ENCODE results near the gene RACK1.
"Not testable (repeated sequence)": the region's sequence is repeated elsewhere in the genome, so short reads cannot be mapped to it uniquely, and the experiment has no call there.

RACK1 gene

DNA sequence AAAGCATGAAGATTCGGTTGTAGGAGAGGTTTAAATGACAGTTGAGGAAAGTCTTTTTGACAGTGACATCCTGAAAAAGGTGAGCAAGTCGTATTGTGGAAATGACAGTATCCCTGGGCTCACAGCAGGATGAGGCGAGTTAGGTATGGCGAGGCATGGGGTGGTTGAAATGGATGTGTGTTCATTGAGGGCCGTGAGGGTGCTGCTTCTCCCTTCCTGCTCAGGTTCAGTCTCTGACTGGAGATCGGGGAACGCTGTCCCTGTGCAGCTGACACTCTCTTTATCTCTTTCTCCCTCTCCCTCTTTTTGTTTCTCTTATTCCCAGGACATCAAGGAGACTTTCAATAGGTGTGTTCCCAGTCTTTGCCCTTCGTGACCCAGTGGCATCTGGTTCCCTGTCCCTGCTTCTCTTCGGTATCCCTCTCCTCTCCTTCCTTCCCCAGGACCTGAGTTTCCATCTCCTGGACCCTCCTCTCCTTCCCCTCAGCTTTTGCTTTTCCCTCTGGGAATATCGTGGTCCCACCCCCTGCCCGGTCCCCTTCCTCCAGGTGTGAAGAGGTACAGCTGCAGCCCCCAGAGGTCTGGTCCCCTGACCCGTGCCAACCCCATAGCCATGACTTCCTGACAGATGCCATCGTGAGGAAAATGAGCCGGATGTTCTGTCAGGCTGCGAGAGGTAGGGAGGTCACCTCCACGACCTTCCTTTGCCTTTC lies 10.5 kb downstream of the RACK1 start:
- DNase-seq, result no peak

DNA sequence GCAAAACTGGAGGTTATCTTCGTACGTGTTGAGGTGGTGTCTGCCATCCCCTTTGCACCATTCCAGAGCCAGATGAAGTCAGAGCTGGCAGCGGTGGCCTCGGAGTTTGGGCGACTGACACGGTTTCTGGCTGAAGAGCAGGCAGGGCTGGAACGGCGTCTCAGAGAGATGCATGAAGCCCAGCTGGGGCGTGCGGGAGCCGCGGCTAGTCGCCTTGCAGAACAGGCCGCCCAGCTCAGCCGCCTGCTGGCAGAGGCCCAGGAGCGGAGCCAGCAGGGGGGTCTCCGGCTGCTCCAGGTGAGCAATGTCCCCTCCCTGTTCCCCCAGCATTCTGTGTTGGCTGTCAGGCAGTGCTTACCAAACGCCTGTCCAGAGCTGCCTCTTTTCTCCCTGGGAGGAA lies 11.1 kb downstream of the RACK1 start:
- no peak for DNase-seq

DNA sequence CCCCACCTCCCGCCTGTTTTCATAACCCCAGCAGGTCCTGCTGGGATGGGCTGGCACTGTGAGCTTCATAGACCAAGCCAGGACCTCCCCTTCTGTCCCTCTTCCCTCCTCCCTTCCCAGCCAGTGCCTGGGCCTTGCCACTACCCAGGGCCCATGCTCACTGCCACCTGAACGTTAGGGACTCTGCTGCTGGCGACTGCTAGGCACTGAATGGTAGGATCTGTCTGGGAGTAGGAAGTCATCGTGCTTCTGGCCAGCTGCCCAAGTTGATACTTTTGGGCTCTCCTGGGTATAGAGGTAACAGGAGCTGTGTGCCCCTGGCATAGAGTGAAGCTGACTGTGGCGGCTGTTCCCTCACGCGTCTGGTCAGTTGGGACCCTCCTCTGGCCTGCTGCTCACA lies 12.3 kb downstream of the RACK1 start:
- DNase-seq, result no peak

DNA sequence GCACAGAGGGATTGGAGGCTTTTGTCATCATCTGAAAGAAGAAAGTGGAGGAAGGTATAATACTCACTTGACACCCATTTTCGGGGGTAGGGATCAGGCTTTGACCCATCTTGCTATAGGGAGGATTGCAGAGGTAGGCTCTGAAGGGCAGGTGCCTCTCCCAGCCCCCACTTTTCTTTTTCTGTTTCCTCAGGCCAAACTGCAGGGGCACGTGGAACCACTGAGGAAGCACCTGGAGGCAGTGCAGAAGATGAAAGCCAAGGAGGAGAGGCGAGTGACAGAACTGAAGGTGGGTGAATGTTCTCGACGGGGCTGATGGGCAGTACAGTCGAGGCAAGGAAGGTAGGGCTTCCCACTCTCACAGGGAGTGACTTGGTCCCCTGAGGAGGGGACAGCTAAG lies 13.2 kb downstream of the RACK1 start:
- no peak for DNase-seq

GRCh38 chr5:181229996-181230395 lies 13.7 kb downstream of the RACK1 start:
- no peak for DNase-seq

DNA sequence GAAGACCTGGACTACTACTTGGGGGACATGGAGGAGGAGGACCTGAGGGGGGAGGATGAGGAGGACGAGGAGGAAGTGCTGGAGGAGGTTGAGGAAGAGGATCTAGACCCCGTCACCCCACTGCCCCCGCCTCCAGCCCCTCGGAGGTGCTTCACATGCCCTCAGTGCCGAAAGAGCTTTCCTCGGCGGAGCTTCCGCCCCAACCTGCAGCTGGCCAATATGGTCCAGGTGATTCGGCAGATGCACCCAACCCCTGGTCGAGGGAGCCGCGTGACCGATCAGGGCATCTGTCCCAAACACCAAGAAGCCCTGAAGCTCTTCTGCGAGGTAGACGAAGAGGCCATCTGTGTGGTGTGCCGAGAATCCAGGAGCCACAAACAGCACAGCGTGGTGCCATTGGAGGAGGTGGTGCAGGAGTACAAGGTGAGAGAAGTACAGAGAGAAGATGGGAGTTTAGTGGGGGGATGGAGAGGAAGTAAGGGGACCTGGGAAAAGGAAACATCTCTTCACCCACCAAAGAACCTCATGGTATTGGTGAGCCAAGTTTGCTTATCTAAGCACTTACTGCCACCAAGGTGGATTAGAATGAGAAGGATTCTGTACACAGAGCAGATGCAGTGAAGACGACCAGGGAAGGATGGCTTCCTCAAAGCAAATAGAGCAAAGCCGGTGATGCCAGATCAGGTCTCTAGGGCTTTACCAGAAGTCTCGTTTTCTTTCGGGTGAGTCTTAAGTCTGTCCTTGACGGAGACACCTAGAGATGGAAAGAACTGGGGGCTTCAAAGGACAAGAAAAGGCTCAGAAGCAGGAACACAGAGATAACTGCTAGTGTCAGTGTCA lies 19.1 kb downstream of the RACK1 start:
- DNase-seq, result no peak

DNA sequence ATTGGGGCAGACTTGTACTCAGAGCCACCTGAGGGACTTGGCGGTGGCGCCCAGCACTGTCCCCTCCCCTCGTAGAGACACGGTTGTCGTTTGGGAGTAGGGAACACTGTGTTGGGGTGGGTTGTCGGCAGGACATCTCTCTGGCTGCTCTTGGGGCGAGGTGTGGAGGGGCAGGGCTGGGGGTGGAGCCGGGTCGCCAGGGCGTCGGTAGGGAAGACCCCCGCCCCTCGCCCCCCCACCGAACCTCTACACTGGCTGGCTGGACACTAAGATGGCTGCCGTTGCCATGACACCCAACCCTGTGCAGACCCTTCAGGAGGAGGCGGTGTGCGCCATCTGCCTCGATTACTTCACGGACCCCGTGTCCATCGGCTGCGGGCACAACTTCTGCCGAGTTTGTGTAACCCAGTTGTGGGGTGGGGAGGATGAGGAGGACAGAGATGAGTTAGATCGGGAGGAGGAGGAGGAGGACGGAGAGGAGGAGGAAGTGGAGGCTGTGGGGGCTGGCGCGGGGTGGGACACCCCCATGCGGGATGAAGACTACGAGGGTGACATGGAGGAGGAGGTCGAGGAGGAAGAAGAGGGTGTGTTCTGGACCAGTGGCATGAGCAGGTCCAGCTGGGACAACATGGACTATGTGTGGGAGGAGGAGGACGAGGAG lies 19.8 kb downstream of the RACK1 start:
- peak; percentile 39 for DNase-seq

GRCh38 chr5:181223058-181223728 lies 20.5 kb downstream of the RACK1 start, which contains the start of gene TRIM41:
TRIM41 (plus strand) TSS chr5:181223281; CDS start chr5:181224000, 719 bp downstream.
- DNase-seq, result peak; percentile 99

GRCh38 chr5:181222630-181223057 lies 21.1 kb downstream of the RACK1 start:
- no peak for DNase-seq

DNA sequence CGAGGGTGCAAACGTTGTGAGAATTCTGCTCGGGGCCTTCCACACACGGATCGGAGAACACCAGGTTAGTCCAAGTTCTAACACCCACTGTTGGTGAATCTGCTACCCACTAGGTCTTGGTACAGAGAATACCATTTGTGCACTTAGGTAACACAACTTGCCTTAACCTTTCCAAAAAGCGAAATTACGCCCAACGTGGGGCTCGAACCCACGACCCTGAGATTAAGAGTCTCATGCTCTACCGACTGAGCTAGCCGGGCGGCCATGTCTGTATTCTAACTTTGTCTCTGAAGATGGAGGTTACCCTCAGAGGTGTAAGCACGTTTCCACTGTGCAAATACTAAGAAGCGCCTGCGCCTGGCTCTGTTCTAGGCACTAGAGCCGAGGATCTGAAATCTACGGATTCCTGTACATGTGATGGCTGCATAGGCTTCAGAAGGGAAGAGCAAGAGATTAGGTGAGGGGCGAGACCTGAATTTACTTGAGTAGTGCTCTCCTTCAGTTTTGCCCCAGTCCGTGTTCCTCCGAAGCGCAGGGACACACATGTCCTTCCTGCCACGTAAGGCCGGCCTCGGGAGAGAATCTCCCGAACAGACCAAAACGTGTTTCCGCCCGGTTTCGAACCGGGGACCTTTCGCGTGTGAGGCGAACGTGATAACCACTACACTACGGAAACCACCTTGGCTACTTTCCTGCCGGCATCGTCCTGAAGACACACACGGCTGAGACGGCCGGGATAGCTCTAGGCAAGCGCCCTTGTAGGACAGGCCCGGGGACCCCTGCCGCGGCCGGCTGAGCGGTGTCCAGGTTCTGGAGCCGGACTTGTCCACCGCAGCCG lies 21.7 kb downstream of the RACK1 start:
- DNase-seq, result peak; percentile 95

GRCh38 chr5:181221105-181221791 lies 22.5 kb downstream of the RACK1 start:
- peak; percentile 52 for DNase-seq

GRCh38 chr5:181220178-181220515 lies 23.6 kb downstream of the RACK1 start:
- no peak for DNase-seq

- DNase-seq, result no peak
Measured at GRCh38 chr5:181219262-181220177, 24.2 kb downstream of the RACK1 start.

DNA sequence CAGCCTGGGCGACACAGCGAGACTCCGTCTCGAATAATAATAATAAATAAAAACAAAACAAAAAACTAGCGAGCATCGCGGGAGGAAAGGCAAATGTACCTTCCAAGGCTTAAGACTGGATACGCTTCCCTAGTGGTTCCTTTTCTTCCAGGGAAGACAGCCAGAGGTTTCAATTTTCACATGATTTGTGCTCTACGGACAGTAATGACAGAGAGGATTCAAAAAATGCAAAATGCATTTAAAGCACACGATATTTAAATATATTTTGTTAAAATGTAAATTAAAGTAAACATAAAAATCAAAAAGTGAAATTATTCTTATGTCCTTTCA lies 24.9 kb downstream of the RACK1 start:
- no peak for DNase-seq

DNA sequence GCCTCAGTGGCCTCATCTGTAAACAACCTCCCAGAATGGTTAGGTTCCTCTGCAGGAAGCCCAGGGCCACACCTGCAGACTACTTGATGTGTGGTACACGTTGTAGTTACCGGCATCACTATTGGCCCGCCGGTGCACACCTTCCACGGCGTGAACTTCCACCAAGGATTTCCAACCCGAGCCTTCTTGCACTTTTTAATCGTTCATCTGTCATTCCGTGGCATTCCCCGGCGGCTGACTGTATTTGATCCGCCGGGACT lies 26.0 kb downstream of the RACK1 start:
- DNase-seq, result peak; percentile 37

DNA sequence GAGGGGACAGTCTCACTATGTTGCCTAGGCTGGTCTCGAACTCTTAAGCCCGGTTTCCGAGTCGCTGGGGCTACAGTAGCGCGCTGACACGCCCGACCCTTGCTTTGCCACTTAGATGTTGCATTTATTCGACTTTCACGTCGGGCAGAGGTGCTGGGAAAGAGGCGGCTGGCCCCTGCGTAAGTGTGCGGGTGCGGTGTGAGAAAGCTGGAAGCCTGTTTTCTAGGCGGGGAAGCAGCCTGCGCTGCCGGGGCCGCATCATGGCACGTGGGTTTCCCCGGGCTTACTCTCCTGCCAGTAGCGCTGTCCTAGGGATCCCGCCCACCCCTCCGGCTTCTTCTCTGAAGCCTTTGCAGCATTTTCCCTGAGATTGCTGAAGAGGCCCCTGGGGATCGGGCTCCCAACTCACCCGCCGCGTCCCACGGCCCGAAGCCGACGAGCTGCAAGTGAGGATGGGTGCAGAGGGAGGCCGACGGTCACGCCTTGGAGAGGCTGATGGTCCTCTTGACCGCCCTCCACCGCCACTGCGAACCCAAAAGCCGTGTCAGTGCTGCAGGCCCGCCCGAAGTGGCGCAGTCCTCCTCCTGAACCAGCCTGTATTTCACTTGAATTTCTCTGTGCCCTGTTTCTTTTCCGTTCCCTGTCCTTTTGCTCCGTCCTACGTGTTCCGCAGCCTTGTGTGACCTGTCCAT lies 26.4 kb downstream of the RACK1 start:
- peak; percentile 52 for DNase-seq

- DNase-seq, result no peak
Measured at GRCh38 chr5:181215997-181216989, 27.4 kb downstream of the RACK1 start.

- DNase-seq, result not testable (repeated sequence)
Measured at GRCh38 chr5:181214249-181214648, 29.5 kb downstream of the RACK1 start.

DNA sequence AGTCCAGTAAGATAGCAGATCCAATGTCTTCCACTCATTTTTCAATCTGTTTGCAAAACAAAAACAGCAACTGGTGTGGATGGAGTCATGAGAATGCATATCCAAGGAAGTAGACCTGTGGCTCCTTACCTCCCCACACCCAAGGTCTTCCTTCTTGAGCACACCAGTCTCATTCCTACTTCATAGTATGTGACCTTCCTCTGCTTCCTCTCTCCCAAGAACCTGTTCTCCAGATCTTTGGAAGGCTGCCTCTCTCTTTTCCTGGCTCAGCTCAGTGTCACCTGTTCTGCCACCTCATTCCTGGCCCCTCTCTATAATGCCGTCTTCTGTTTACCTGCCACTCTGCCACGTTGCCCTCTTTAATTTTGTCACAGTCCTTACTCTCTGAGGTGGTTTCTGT lies 30.8 kb downstream of the RACK1 start:
- no peak for DNase-seq
